Stimulated activated CD4-positive, alpha-beta T cell treated with anti-CD3 and anti-CD28 coated beads, Interleukin-15, amount 100 ng/mL, for 48 hours (primary cell): ENCODE data around the gene AHSP.
"Not testable (repeated sequence)": the region's sequence is repeated elsewhere in the genome, so short reads cannot be mapped to it uniquely, and the experiment has no call there.

ENCODE experiments used
- DNase-seq, 2 donors: peaks; one replicate each; pipeline ENCODE4 v3.0.0-alpha.2; 2020; ENCODE audit warnings: low read depth in 2 of 2

The AHSP gene

GRCh38 chr16:31527734-31528274 lies at the start of gene AHSP:
Gene AHSP (plus strand): TSS chr16:31527900. CDS start chr16:31528140, 240 bp downstream.
- DNase-seq, result no peak

GRCh38 chr16:31478956-31479355 lies 48.7 kb upstream of the AHSP start:
- DNase-seq, result no peak

DNA sequence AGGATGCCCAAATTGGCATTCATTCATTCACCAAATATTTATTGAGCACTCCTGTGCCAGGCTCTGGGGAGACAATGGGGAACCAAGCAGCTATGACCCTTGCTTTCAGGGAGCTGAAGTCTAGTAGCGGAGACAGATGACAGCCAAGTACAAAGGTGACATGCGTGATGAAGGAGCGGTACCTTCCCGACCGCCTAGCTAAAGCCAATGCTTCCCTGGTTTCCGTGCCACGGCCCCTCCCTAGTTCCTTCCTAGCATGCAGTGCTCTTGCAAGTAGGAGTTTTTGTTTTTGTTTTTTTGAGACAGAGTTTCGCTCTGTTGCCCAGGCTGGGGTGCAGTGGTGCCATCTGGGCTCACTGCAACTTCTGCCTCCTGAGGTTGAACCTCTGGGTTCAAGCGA lies 47.9 kb upstream of the AHSP start:
- no peak for DNase-seq

- DNase-seq, result no peak
Measured at GRCh38 chr16:31480851-31481536, 46.7 kb upstream of the AHSP start.

DNA sequence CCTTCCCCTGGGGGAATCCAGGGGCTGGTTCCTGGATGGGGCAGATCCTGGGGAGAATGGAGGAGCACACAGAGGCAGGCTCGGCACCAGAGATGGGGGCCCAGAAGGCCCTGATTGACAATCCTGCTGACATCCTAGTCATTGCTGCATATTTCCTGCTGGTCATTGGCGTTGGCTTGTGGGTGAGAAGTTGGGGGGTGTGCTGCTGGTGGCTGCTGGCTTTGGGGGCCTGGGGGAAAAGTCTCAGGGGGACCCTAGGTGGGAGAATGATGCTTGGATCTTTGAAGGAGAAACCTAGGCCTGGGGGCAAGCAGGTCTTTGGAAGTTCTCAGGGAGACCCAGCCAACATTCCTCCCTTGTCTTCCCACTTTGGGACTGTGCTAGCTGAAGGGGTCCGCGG lies 44.6 kb upstream of the AHSP start, which contains the start of gene SLC5A2:
Gene SLC5A2 (plus strand): TSS at position 43 of the 400 bp plus-strand sequence. CDS start 14 bp downstream, at position 57.
- no peak for DNase-seq

- DNase-seq, result not testable (repeated sequence)
Measured at GRCh38 chr16:31484048-31484447, 43.7 kb upstream of the AHSP start.

DNA sequence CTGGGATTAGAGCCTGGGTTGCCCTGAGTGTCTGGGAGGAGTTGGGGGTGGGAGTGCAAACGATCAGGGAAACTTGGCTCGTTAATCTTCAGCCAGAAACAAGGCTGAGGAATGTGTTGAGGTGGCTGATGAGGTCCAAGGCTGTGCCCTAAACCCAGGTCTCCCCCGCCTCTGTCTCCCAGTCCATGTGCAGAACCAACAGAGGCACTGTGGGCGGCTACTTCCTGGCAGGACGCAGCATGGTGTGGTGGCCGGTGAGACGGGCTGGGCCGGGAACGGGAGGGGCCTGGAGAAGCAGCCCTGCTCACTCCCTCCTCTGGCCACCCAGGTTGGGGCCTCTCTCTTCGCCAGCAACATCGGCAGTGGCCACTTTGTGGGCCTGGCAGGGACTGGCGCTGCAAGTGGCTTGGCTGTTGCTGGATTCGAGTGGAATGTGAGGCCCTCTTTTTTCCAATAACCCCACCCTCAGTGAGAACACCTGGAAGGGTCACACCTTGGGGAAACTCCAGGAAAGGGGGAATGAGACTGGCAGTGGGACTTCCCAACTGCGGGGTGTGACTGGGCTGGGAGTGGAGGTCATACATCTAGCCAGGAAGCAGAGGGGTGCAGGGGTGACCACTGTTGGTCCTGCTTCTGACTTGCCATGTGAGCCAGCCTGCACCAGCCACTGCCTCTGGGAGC lies 43.1 kb upstream of the AHSP start:
- DNase-seq, result no peak

- DNase-seq, result no peak
Measured at GRCh38 chr16:31485571-31485970, 42.1 kb upstream of the AHSP start.

DNA sequence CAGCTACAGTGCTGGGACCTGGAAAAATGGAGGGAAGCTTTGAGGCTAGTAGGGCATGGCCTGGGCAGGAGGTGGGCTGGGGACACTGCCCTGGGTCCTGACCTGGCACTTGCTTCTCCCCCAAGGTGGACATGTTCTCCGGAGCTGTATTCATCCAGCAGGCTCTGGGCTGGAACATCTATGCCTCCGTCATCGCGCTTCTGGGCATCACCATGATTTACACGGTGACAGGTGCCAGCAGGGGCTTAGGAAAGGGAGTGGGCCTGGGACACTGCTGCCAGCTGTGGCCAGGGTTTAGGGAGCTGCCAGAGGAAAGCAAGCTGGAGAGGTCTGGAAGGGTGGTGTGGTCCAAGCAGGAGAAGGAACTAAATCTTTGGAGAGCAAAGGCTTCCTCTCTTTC lies 41.7 kb upstream of the AHSP start:
- no peak for DNase-seq

- no peak for DNase-seq
Measured at GRCh38 chr16:31487071-31487719, 40.5 kb upstream of the AHSP start.

GRCh38 chr16:31487720-31488467 lies 39.8 kb upstream of the AHSP start:
- DNase-seq, result peak in 1 of 2 donors; percentile 50

GRCh38 chr16:31488468-31489297 lies 39.0 kb upstream of the AHSP start:
- DNase-seq, result no peak

DNA sequence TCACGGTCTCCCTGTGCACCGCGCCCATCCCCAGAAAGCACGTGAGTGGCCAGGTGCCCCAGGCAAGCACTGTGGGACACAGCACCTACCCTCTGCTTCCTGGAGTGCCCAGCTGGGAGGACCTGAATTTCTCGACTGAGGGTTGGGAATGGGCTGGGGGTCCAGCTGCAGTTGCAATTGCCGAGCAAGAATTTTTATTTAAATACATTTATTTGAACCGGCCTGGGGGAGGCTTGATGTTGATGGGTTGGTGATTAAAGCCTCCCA lies 38.5 kb upstream of the AHSP start:
- DNase-seq, result no peak

DNA sequence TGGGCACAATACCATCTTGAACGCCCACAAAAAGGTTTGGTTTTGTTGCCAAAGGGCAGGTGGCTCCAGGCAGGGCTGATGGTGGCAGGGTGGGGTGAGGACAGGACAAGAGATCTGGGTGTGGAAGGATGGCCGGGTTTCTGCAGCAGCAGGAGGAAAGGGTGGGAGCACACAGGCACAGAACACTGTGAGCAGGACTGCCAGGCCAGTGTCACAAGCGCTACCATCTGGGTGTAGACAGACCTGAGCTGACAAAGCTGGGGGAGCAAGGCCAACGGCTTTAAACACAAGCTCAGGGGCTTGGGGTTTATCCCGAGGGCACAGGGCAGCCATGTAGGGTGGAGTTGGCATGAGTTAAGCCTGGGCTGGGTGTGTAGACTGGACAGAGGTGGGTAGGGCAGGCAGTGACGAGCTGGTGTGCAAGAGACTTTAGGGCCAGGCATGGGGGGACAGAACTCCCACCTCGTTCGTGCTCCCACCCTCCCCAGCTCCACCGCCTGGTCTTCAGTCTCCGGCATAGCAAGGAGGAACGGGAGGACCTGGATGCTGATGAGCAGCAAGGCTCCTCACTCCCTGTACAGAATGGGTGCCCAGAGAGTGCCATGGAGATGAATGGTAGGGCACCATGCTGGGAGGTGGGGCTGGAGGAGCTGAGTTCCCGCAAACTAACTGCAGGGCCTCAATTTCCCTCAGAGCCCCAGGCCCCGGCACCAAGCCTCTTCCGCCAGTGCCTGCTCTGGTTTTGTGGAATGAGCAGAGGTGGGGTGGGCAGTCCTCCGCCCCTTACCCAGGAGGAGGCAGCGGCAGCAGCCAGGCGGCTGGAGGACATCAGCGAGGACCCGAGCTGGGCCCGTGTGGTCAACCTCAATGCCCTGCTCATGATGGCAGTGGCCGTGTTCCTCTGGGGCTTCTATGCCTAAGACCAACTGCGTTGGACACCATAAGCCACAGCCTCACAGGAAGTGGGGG lies 37.8 kb upstream of the AHSP start:
- no peak for DNase-seq

DNA sequence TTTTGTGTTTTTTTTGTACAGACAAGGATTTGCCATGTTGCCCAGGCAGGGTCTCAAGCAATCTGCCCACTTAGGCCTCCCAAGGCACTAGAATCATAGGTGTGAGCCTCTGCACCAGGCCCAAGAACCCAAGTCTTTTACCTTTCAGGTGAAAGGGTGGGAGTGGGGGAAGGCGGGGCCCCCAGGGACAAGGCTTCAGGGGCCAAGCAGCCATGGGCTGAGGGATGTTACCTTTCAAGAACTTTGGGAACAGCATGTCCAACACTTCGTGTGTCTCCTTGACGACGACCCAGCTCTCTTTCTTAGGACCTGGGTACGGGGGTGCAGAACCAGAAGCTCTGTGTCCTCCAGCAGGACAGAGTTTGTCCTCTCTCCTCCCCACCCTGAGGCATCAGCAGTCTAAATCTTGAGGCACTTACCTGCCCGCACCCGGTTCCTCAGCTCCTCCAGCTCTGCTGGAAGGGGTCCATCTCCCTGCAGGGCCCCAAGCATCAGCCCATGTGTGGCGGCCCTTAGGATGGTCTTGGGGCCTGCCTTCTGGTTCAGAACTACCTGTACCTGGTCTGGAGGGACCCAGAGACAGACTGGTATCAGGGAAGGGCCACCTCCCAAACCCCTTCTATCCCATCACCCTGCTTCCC lies 35.8 kb upstream of the AHSP start:
- no peak for DNase-seq

DNA sequence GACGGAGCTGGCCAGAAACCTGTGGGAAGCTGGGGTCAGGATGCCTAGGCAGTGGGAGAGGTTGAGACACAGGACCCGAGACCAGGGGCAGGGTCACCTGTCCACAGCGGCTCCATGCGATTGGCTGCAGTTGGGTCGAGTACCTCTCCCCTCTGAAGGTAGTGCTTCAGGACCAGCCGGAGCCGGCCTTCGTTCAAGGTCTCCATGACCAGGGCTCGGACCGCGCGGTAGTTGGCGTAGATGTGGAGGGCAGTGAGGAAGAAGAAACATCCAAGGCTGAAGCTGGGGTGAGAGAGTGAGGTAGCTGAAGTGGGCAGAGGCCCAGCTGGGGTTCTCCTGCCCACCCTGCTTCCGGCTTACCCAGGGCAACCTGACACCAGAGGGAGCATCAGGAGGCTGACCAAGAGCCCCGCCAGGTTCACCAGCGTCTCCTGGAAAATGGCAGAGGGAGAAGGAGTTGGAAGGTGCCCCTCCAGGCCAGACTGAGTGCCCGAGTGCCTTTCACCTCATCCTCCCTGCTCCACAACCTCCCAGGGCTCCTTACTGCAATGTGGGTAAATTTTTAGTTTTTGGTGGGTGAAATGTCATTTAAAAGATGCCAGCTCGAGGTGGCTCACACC lies 34.1 kb upstream of the AHSP start:
- no peak for DNase-seq

DNA sequence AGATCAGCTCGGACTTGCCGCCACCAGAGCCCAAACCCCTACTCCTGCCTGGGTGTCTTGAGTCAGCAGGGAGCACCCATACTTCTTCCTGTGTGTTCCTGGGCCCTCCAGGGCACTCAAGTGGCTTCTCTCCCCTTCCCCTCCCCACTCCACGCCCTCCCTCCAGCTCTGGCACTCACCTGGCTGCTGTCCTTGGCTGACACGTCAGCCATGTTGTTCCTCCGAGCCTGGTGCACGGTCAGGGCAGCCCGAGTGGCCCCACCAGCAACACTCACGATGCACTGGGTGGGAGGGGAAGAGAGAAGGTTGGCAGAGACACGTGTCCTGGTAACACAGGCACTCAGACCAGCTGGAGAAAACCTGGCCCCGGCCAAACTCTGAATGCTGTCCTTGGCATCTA lies 31.0 kb upstream of the AHSP start:
- no peak for DNase-seq

DNA sequence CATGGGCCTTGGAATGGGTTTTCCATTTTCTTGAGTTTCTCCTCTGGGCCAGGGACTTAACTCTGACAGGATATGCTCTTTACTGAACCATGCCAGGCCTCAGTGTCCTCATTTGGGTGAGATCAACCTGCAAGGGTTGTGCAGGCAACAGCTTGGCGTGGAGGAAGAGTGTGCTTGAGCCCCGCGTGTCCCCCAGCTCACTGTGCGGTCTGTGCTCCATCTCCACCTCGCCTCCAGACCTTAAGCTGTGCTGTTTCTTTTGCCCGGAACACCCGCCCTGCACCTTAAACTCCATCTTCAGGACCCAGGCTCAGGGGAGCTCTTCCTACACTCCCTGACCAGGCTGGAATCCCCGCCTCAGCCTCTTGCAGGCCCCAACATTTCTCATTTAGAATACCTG lies 29.2 kb upstream of the AHSP start:
- DNase-seq, result no peak

DNA sequence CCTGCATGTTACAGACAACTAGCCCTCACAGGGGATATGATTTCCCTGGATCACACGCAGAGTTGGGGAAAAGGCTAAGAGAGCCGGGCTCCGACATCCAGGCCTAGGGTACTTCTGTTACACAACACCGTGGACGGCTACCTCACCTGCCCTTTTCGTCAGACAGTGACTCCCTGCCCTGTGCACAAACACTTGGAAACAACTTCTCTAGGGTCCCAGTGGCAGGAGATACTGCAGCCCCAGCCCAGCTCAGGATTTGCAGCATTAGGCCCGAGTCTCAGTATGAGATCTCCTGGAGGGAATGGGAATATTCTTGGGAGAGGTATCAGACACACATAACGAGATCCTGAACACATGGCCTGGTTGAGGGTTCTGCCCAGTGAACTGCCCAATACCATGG lies 27.8 kb upstream of the AHSP start:
- DNase-seq, result no peak
